Epithelial cell of proximal tubule (primary cell): ENCODE results near the gene SMAD3. TPM values are rescaled to one million over a fixed set of nuclear protein-coding genes. Genes with fewer than 3 reads are reported as not detected.

Experiments used
- DNase-seq: peaks from one replicate; pipeline ENCODE4 v3.0.0-alpha.2; 2011; ENCODE audit warnings: low read depth
- H3K4me3 ChIP-seq: 2 replicates; pipeline ENCODE4 v1.5.1; 2011; ENCODE audit warnings: low read depth, mild to moderate bottlenecking, low read length
- total RNA-seq: library from RNA; depleted of rRNA; stranded (reverse); fragments of >200 nt; gene quantifications from 2 replicates; pipeline ENCODE4 v1.2.3, GENCODE V29; 2015
- TF ChIP-seq, protein P1 (sequence below): conservative IDR thresholded peaks from 2 replicates; pipeline ENCODE4 v1.5.1; 2012; ENCODE audit warnings: low read depth, mild to moderate bottlenecking, low read length

SMAD3 gene
- total RNA-seq, 1 donor from 2014 or later = 97.4 TPM

GRCh38 chr15:67125589-67126502, 60.4 kb downstream of the SMAD3 start:
- DNase-seq = no peak
- TF ChIP-seq, protein P1, sequence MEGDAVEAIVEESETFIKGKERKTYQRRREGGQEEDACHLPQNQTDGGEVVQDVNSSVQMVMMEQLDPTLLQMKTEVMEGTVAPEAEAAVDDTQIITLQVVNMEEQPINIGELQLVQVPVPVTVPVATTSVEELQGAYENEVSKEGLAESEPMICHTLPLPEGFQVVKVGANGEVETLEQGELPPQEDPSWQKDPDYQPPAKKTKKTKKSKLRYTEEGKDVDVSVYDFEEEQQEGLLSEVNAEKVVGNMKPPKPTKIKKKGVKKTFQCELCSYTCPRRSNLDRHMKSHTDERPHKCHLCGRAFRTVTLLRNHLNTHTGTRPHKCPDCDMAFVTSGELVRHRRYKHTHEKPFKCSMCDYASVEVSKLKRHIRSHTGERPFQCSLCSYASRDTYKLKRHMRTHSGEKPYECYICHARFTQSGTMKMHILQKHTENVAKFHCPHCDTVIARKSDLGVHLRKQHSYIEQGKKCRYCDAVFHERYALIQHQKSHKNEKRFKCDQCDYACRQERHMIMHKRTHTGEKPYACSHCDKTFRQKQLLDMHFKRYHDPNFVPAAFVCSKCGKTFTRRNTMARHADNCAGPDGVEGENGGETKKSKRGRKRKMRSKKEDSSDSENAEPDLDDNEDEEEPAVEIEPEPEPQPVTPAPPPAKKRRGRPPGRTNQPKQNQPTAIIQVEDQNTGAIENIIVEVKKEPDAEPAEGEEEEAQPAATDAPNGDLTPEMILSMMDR = no peak
- no peak overlapping the region for H3K4me3 ChIP-seq

DNA sequence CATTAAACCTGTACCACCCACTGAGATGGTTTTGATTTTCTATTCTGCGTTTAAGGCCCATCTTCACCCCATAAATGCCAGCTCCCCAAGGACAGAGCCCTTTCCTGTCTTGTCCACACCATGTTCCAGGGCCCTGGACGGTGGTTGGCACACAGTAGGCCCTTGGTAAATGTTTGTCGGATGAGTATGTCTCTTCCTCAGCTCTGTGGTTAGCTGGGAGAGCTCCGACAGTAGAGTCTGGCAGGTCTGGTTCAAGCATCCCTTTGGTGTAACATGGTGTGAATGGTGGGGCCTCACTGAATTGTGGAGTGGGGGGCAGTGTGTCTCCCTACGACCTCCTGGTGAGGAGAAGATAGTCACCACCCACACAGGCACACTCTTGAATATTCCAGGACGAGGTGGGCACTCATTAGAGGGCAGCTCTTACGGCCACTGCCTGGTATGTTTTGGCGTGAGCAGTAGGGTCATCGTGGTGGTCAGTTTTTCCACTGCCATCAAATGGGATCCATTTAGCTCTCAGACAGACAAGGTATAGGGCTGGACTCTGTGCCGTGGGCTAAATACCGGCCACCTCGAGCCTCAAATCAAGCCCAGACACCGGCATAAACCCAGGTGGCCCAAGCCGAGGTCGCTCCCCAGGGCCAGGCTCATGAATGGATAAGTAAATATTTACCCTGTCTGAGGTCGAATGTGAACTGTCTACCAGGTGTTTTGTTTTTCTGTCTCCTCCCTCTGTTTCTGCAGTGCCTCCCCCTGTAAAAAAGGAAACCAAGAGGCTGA, 61.3 kb downstream of the SMAD3 start:
- no peak for DNase-seq
- no peak overlapping the region for H3K4me3 ChIP-seq
- TF ChIP-seq, protein P1 = no peak

DNA sequence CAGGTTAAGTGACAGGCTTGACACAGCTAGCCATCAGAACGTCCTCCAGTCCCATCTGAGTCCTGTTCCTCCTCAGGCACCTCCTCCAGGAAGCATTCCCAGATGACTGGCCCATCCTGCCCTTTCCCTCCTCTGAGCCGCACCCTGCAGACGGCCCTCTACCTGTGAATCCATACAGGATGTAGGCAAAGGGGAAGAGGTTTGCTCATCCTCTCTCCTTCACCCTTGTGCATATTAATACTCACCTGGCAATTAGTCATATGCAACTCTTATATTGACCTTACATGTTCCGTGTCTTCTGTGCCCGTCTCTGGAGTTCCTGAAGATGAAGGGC, 61.9 kb downstream of the SMAD3 start:
- TF ChIP-seq, protein P1 = no peak
- no peak overlapping the region for H3K4me3 ChIP-seq
- no peak for DNase-seq

DNA sequence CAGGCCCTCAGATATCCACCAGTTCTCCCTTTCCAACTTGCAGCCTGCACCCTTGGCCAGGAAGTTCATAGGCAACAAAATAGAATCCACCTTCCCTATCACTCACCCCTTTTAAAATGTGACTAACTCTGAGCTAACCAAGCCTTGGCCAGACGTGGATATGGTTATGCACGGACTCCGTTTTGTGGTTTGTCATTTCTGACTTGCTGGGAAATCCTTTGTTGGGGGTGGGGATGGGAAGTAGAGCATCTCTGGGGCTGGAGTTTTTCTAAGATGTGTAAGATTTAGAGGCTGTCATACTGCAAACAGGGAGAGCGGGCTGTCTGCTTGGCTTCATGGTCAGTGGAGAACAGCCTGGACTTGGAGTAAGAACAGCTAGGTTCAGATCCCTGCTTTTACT, 62.6 kb downstream of the SMAD3 start:
- no peak overlapping the region for H3K4me3 ChIP-seq
- peak; percentile 92 for DNase-seq
- TF ChIP-seq, protein P1 = no peak

DNA sequence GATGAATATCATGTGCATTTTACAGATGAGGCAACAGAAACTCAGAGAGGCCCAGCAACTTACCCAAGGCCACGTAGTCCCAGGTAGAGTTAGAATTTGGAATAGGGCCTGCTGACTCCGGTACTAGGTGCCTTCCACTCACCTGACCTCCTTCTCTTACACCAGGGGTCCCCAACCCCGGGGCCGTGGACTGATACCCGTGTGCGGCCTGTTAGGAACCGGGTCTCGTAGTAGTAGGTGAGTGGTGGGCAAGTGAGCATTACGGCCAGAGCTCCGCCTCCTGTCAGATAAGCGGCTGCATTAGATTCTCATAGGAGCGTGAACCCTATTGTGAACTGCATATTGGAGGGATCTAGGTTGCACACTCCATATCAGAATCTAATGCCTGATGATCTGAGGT, 64.8 kb downstream of the SMAD3 start:
- DNase-seq = no peak
- H3K4me3 ChIP-seq = no peak overlapping the region
- TF ChIP-seq, protein P1 = no peak

GRCh38 chr15:67130673-67131601, 65.5 kb downstream of the SMAD3 start:
- no peak for DNase-seq
- no peak overlapping the region for H3K4me3 ChIP-seq
- TF ChIP-seq, protein P1 = no peak
